CD4-positive, alpha-beta T cell treated with Interleukin-17A for 4 hours (primary cell): ENCODE data around the gene ZCCHC4.

ENCODE experiments used
- DNase-seq: peaks from one replicate; pipeline ENCODE4 v3.0.0-alpha.2; 2020; ENCODE audit warnings: mixed read lengths

Gene ZCCHC4

DNA sequence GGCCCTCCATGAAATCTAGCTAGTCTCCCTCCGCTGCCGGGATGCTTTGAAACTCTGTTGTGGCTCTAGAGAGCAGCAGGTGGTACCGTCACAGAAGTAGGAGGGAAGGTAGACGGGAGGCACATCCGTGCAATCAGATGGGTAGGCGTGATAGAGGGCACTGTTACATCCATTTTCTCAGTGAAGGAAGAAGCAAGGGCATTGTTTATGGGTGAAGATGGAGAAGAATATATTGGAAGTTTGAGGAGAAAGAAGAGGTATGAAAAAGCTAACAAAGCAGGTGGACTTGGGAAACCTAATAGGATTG is 65.8 kb downstream of the ZCCHC4 start:
- no peak for DNase-seq

DNA sequence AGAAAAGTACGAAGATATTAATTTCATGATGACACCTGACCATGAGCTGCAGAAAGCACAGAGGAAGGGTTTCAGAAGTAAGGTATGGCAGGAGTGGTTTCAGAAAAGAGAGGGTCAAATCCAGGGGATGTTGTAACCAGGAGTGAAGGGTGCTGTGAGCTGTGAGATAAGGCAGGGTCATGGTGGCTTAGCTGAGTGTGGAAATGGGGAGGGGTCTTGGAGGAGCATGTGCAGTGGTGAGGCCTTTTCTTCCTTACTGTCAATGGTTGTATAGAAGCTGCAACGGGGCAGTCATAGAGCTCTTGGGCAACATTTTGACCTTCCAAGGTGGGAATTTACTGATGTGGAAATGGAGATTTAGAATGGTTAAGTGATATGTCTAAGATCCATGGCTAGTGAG is 67.0 kb downstream of the ZCCHC4 start:
- DNase-seq = no peak

DNA sequence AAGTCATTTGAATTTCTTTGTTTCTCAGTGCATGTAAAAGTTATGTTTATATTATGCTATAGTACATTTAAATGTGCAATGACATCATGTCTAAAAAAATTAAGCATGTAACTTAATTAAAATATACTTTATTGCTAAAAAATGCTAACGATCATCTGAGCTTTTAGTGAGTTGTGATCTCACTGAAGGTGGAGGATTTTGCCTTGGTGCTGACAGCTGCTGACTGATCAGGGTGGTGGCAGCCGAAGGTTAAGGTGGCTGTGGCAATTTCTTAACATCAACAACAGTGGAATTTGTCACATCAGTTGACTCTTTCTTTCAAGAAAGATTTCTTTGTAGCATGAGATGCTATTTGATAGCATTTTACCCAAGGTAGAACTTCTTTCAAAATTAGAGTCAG is 71.1 kb downstream of the ZCCHC4 start:
- no peak for DNase-seq

DNA sequence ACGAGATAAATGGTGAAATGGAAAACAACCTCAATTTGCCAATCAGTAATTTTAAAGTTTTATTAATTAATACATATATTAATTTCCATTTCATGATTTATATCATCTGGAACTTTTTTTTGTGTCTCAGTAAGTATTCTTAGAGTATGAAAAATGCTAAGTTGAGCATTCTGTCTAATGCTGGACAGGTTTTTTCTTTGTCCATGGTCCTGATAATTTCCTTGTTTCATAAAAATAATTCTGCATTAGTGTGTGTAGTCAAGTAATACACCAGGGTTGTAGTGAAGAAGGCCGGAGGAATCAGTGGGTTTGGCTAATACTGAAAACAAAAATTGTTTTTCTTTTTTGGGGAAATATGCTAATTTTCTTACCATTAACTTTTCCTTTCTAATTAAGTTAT is 74.4 kb downstream of the ZCCHC4 start:
- DNase-seq = no peak

DNA sequence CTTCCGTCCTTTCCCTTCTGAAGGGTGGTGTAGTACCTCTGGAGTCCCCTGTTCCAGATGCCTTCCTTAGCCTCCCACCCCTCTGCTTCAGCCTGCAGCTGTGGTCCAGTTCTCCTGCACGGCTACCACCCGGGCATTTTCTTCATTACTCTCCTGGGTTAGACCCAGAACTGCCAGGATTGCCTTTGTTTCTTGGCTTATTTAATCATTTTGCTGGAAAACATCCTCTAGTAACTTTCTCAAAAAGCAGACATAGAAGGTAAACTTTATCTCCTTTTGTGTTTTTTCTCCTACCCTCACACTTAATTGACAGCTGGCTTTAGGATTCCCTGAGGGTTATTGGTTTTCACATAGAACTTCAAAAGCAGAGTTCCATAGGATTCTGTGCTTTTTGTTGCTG is 84.7 kb downstream of the ZCCHC4 start:
- DNase-seq = no peak

DNA sequence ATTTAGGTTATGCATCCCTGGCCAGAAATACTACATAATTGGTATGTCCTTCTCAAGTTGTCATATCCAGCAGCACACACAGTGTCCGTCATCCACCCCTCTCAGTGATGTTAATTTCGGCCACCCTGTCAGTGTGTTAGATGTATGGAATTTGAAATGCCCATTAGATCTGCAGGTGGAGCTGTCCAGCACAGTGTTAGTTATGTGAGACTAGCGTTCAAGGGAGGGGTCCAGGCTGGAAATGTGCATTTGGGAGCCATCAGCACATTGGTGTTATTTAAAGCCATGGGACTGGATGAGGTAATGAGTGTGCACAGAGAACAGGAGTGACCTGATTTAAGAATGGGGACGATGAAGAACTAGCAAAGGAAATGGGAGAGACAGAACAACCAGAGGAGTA is 86.9 kb downstream of the ZCCHC4 start:
- DNase-seq = no peak

DNA sequence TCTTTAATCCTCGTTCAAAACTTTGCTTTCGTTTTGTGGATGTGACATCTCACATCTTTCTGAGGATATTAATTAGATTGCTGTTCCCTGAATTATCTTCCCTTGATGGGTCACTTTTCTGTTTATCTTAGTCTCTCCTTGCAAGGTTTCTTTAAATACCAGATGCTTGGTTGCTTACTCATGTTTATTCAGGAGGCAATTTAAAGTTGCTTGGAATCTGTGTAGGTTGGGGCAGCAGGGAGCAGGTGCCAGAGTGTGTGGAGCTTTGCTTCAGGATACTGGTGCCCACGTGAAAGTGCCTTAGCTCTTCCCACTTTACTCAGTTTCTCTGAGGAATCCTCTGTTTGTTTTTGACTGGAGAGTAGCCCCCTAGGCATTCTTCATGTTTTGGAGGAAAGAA is 88.5 kb downstream of the ZCCHC4 start:
- no peak for DNase-seq

DNA sequence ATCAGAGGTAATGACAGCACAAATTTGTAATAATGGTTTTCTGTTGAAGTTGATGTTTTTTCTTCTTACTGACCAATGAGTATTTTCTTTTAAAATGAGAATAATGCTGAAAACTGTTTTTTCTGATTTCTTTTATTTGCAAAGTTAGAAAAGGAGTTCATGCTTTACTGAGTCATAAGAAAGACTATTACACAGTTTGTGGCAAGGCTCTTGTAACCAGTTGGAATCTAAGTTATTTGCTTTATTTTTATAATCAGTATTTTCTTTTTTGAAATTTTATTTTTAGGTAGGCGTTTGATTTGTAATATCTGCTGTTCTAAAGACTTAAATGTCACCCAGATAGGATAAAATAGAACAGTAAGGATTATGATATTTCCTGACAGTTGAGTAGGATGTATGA is 89.9 kb downstream of the ZCCHC4 start:
- DNase-seq = no peak

DNA sequence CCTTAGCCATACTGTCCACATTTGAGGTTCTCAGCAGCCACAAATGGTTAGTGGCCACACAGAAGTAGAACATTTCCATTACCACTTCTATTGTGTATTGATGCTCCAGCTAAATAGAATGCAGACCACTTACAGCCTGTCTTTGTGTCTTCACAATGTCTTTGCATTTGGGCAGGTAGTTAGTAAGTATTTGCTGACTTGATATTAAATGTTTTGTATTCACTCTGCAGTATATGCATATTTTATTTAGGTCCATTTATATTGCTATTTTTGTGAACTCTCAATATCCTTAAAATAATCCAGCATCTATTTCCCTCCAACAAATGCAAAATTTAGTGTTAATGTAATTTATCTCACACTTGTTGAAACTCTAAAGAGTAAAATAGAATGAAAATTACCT is 91.1 kb downstream of the ZCCHC4 start:
- no peak for DNase-seq

DNA sequence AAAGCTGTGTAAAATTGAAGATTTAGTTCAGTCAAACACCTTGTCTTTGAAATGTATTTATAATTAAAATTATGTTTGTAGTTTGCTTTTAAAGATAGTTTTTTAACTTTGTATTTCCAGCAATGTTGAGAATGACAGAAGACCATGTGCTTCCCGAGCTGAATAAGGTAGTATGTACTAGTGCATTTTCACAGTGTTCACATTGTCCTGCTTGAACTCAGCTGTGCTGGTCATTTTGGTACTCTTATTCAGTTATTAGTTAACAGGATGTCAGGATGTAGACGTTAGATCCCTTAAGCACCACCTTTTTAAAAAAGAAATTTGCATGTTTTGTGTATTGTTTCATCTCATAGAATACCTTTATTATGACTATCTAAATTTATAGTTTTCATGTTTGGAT is 92.9 kb downstream of the ZCCHC4 start:
- no peak for DNase-seq

DNA sequence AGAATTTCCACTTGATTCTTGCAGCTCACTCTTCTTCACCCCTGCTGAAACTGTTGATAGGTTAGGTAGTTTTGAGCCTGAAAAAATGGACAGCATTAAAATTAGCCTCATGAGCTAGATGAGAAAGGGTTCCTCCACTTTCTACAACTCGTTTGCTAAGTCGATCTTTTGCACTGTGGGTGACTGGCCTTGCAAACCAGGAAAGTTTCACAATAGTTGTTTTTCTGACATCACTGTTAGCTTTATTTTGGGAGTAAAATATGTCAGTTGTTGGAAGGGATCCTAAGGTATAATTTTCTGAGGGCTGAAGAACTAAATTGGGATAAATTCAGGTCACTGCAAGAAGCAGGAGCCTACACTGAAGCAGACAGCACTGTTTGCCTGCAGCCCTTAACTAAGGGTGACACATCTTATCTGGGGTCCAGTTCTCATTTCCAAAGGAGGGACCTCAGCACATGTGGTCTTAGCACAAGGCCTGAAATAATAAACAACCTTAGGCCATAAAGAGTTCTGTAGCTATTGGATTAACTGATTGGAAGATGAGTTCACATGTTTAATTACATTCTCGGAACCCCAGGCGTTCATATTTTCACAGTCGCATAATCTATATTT is 93.6 kb downstream of the ZCCHC4 start:
- DNase-seq = no peak

DNA sequence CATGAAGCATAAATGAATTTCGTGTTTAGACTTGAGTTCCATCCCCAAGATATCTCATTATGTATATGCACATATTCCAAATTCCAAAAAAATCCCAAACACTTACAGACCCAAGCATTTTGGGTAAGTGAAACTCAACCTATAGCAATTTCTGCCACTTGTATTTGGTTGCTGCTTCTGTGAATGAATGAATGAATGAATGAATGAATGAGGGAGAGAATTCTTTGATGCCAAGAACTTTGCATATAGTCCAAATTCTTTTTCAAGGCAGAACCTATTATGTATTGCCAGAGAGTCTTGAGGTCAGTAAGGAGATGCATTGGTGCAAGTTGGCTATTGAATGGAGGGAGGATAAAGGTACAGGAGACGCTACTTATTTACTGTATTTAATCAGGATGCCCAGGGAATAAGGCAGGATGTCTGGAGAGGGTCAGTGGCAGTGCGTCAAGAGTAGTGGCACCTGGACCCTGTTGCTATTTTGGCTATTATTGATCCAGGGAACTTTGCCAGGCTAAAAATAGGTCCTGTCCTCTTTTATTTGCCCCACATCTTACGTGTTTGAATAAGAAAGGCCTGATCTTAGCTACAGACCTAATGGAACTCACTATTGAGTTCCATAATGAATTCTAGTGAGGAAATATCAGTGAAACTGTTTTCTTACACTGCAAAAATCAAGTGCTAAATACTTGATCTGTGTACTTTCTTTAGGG is 98.4 kb downstream of the ZCCHC4 start:
- DNase-seq = no peak

DNA sequence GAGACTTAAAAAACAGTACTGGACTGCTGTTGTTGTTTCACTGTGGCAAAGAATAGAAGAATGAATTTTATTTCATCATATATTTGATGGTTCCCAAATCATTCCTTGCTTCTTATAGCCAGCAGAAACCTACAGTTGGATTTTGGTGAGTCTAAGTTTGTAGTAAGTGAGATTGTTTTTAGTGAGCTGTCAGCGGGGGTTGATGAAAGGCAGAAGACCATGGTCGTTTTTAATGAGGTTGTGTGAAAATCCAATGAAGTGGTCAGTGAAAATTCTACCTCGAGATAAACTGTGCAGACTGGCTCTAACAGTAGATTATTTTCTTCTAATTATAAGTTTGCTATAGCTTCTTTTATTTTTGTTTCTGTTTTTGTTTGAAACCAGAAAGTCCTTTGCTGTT is 100.7 kb downstream of the ZCCHC4 start:
- no peak for DNase-seq

DNA sequence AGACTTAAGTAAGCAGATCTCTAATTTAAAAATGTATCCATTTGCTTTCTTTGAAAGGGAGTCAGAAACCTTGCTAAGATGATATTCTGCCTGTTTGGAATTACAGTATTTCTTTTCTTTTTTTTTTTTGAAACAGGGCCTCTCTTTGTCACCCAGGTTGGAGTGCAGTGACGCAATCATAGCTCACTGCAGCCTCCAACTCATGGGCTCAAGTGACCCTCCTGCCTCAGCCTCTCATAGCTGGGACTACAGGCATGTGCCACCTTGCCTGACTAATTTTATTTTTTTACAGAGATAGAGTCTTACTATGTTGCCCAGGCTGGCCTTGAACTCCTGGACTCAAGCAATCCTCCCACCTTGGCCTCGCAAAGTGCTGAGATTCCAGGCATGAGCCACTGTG is 104.4 kb downstream of the ZCCHC4 start:
- no peak for DNase-seq
